ENCODE measurements around the gene UPK1B.

DNA sequence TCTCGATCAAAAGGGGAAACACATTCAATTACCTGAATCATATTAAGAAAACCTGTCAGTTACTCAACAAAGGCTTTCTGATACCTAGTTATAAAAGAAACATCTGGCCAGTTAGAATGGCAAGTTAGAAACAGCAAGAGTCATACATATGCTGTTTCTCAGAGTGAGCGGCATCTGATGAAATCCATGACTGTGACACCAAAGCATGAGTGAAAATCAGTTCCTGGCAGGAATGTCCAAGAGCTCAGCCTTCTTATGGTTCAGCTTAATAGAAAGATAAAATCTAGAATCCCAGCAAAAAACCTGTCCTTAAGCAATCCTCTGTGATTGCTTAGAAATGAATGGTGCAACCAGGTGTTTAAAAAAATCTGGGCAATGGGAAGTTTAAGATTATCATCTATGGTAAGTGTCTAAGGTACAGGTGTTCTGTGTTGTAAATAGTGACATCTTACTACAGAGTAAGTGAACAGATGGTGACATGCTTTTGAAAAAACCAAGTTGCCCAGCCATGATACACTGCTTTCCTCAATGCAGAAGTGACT, 48.5 kb downstream of the UPK1B start:
- TF ChIP-seq, protein P1, sequence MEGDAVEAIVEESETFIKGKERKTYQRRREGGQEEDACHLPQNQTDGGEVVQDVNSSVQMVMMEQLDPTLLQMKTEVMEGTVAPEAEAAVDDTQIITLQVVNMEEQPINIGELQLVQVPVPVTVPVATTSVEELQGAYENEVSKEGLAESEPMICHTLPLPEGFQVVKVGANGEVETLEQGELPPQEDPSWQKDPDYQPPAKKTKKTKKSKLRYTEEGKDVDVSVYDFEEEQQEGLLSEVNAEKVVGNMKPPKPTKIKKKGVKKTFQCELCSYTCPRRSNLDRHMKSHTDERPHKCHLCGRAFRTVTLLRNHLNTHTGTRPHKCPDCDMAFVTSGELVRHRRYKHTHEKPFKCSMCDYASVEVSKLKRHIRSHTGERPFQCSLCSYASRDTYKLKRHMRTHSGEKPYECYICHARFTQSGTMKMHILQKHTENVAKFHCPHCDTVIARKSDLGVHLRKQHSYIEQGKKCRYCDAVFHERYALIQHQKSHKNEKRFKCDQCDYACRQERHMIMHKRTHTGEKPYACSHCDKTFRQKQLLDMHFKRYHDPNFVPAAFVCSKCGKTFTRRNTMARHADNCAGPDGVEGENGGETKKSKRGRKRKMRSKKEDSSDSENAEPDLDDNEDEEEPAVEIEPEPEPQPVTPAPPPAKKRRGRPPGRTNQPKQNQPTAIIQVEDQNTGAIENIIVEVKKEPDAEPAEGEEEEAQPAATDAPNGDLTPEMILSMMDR (IDR thresholded peaks at IDR 0.05): no peak
- TF ChIP-seq POLR2A (IDR thresholded peaks at IDR 0.05): no peak

Measured in Peyer's patch (tissue), 4 donors.